ENCODE measurements around the gene MDN1.
A peak's percentile ranks its signal among the peaks of the same experiment; 100 is the strongest.
"Not testable (repeated sequence)": the region's sequence is repeated elsewhere in the genome, so short reads cannot be mapped to it uniquely, and the experiment has no call there.

Gene MDN1

DNA sequence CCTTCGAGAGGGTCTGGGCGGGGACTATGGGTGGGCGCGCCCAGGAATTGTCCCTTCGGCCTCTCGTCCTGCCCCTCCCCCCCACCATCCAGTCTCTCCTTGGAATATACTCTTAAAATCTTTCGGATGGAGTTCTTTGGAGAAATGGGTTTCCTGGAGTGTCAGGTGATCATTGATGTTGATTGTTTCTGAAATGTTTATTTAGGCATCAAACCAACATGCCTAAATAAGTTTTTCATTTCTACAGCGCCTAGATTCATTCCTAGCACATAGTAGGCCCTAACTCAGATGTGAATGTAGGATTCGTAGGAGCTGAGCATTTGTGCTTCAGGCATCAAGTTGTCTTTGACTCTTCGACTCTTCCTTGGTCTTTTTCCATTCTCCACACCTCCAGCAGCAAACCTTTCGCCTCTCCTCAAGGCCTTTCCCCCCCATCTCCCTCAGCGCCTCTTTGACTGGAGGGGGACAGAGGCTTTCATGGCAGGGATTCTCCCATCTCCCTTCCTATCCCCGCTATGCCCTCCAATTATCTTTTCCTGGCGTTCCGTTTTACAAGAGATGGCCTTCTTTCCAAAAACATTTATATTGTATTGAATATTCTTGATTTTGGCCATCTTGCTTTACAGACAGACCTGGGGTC, 10.7 kb upstream of the MDN1 start:
- peak overlapping the region; percentile 95 to 100 for H3K4me3 Mint-ChIP-seq
- H3K27ac Mint-ChIP-seq: peak overlapping the region; percentile 96 to 98
- ATAC-seq (no peak), DNase-seq (no peak)
- no peaks in the 10 kb centered on the region for H3K9me3 Mint-ChIP-seq
- H3K27me3 Mint-ChIP-seq: no peaks in the 10 kb centered on the region
- H3K4me1 Mint-ChIP-seq: peaks cover 44% of the 10 kb centered on the region

DNA sequence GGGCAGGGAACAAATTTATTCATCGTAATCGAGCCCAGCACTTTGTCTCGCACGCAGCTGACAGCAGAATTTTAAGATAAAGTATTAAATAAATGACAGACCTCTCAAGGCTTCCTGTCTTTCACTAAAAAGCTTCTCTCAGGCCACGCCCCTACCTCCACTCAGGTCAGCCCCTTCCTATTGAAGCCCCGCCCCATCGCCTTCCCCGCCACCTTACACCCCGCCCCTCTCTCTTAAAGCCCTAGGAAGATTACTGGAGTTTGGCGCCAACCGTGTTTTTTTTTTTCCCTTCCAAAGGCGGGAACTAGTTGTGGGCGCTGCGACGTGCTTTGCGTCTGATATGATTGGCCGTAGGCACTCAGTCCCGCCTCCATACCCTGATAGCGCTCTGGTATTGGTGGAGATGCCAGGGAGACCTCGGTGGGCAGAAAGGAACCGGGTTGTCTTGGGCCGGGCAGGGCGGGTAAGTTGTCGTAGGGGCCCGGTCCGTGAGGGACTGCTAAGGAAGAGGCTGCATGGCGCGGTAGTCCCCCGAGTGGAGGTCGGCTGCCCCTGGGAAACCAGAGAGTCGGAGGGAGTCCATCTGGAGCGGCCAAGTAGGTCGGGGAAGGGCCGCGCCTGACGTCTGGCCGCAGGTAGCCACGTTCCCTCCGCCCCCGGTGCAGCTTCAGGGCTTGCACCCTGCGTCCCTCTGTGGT, 10.0 kb upstream of the MDN1 start, which contains the start of gene CASP8AP2:
Gene CASP8AP2, plus strand, starts transcription at position 409 of the 698 bp plus-strand sequence.
- H3K27me3 Mint-ChIP-seq: no peaks in the 10 kb centered on the region
- H3K4me1 Mint-ChIP-seq: peaks cover 37% of the 10 kb centered on the region
- H3K9me3 Mint-ChIP-seq: no peaks in the 10 kb centered on the region
- peak; percentile 98 for ATAC-seq
- peak within 1 kb of the TSS; percentile 95 to 100 for H3K4me3 Mint-ChIP-seq
- DNase-seq: peak; percentile 92 to 96
- H3K27ac Mint-ChIP-seq: peak within 1 kb of the TSS; percentile 97 to 98

DNA sequence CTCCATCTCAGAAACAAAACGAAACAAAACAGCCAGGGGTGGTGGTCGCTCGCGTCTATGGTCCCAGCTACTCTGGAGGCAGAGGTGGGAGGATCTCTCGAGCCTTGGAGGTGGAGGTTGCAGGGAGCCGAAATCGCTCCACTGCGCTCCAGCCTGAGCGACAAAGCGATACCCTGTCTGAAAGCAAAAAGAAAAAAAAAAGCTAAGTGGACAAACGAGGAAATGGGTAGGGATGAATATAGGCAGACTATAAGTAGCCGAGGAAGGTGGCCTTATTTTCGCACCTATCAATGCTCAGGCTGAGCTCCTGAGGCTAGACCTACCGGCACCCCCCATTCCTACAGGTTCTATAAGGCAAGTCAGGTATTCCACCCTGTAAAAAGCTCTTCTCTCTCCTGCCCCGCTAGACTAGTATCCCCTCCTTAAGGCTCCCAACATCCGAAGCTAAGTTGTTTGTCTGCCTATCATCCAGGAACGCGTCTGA, 9.4 kb upstream of the MDN1 start:
- peak overlapping the region; percentile 95 to 100 for H3K4me3 Mint-ChIP-seq
- DNase-seq: peak in 1 of 2 donors; percentile 40

DNA sequence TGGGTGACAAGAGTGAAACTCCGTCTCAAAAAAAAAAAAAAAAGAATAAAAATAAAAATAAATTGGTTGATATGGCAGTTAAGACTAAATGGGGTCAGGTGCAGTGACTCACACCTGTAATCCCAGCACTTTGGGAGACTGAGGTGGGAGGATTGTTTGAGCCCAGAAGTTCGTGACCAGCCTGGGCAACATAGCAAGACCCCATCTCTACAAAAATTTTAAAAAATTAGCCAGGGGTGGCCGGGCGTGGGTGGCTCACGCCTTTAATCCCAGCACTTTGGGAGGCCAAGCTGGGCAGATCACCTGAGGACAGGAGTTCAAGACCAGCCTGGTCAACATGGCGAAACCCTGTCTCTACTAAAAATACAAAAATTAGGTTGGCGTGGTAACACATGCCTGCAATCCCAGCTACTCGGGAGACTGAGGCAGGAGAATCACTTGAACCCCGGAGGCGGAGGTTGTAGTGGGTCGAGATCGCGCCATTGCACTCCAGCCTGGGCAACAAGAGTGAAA, 8.9 kb upstream of the MDN1 start:
- not testable (repeated sequence) for H3K27me3 Mint-ChIP-seq, DNase-seq, H3K9me3 Mint-ChIP-seq, ATAC-seq
- peaks cover 34% of the 10 kb centered on the region for H3K4me1 Mint-ChIP-seq
- H3K27ac Mint-ChIP-seq: peak overlapping the region; percentile 96 to 97
- H3K4me3 Mint-ChIP-seq: peak overlapping the region; percentile 95 to 100

More for the DNA sequence above, 9.4 kb upstream of the MDN1 start:
- ATAC-seq: peak; percentile 36
- Mint-ChIP-seq H3K9me3 (no peaks in the 10 kb centered on the region), H3K27ac (peak overlapping the region; percentile 96 to 97), H3K27me3 (no peaks in the 10 kb centered on the region), H3K4me1 (peaks cover 34% of the 10 kb centered on the region)

DNA sequence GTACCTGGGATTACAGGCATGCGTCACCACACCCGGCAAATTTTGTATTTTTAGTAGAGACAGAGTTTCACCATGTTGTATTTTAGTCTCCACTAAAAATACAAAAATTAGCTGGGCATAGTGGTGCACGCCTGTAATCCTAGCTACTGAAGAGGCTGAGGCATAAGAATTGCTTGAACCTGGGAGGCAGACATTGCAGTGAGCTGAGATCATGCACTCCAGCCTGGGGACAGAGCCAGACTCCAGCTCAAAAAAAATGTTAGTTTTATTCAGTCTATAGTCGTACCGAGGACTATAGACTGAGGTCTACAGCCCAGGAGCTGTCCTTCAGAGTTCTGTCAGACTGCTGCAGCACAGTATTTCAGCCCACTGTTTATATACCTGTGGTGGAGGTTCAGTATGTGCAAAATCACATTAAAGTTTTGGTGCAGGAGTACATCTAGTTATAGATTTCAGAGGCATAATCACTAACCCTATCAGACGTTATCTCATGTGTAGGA, 6.5 kb upstream of the MDN1 start:
- no peak for ATAC-seq
- H3K27ac Mint-ChIP-seq: no peak overlapping the region
- DNase-seq: no peak

DNA sequence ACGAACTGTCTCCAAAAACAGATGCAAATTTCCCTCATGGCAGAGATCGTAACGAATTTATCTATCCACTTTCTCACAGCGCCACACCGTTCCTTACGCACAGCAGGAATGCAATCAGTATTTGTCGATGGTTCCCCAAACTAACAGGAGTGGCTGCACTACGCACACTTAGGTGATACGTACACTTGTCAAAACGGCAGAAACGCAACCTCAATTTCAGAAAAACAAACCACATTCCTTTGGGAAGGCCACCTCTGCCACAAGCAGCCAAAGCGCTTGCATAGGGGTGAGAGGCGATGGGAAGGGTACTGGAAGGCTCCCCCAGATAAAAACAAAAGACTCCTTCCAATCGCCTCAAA, 638 bp downstream of the MDN1 start:
- no peaks in the 10 kb centered on the region for H3K27me3 Mint-ChIP-seq
- peaks cover 42% of the 10 kb centered on the region for H3K4me1 Mint-ChIP-seq
- ATAC-seq: peak; percentile 22
- no peaks in the 10 kb centered on the region for H3K9me3 Mint-ChIP-seq
- H3K4me3 Mint-ChIP-seq: peak overlapping the region; percentile 86 to 91
- H3K27ac Mint-ChIP-seq: peak overlapping the region; percentile 96 to 98
- no peak for DNase-seq

More for the DNA sequence above, 6.5 kb upstream of the MDN1 start:
- no peak overlapping the region for H3K4me3 Mint-ChIP-seq
- H3K4me1 Mint-ChIP-seq: peaks cover 10% of the 10 kb centered on the region
- no peaks in the 10 kb centered on the region for H3K27me3 Mint-ChIP-seq
- H3K9me3 Mint-ChIP-seq: no peaks in the 10 kb centered on the region

DNA sequence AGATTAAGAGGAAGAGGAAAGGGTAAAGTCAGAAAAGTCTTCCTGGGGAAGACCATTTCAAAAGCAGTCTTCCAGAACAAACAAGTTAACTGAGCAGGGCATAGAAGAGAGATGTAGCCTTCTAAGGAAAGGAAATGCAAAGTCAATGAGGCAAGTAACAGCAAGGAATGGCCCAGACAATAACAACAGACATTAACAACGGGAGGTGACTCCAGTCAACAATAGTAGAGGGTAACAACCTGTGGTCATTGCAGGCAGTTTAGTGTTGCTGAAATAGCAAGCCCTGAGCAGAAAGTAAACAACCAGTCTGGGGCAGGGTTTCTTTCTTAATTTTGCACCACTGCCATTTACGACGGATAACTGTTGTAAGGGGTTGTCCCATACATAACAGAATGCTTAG, 2.1 kb downstream of the MDN1 start:
- Mint-ChIP-seq H3K27ac (peak overlapping the region; percentile 15 to 77), H3K27me3 (no peaks in the 10 kb centered on the region), H3K4me1 (peaks cover 44% of the 10 kb centered on the region), H3K4me3 (peak overlapping the region; percentile 86 to 91), H3K9me3 (no peaks in the 10 kb centered on the region)
- DNase-seq: no peak
- ATAC-seq: no peak

DNA sequence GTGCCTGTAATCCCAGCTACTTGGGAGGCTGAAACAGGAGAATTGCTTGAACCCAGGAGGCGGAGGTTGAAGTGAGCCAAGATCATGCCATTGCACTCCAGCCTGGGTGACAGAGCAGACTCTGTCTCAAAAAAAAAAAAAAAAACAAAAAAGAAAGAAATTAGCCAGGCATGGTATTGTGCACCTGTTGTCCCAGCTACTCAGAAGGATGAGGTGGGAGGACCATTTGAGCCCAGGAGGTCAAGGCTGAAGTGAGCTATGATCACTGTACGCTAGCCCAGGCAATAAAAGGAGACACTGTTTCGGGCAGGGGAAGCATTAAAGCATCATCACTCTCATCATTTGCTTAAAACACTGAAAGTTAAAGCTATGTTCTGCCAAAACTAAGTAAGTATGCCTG, 6.2 kb downstream of the MDN1 start:
- H3K9me3 Mint-ChIP-seq, H3K4me3 Mint-ChIP-seq, ATAC-seq, DNase-seq, H3K27me3 Mint-ChIP-seq: not testable (repeated sequence)
- Mint-ChIP-seq H3K4me1 (peaks cover 39% of the 10 kb centered on the region), H3K27ac (peak overlapping the region; percentile 40 to 63)

DNA sequence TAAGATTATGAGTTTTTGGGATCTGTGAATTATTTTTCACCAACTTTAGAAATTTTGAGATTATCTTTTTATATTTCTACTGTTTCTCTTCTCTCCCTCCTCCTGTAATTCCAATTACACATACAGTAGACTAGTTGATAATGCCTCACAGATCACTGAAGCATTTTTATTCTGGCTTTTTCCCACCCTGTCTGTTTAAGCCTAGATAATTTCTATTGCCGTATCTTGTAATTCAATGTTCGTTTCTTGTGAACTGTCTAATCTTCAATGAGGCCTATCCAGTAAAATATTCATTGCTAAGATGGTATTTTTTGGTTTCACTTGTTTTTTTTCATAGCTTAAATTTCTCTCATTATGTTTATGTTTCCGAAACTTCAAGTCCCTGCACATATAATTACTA, 12.0 kb downstream of the MDN1 start:
- ATAC-seq (no peak), DNase-seq (no peak)
- H3K4me3 Mint-ChIP-seq: no peak overlapping the region
- no peaks in the 10 kb centered on the region for H3K27me3 Mint-ChIP-seq
- peaks cover 7% of the 10 kb centered on the region for H3K4me1 Mint-ChIP-seq
- H3K9me3 Mint-ChIP-seq: no peaks in the 10 kb centered on the region
- peak overlapping the region in 1 of 2 donors; percentile 81 for H3K27ac Mint-ChIP-seq

DNA sequence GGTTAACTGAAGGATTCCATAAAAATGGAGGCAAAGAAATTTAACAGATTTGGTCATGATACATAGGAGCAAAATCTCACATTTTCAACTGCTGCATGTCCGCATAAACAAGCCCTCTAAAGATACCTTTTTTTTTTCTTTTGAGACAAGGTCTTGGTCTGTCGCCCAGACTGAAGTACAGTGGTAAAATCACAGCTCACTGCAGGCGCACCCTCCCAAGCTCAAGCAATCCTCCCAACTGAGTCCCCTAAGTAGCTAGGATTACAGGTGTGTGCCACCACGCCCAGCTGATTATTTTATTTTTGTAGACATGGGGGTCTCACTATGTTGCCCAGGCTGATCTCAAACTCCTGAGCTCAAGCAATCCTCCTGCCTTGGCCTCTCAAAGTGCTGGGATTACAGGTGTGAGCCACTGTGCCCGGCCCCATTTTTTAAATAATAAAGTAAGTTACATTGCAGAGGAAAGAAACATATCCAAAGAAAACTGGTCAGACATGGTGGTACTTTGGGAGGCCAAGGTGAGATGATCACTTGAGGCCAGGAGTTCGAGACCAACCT, 13.7 kb downstream of the MDN1 start:
- no peaks in the 10 kb centered on the region for H3K9me3 Mint-ChIP-seq
- H3K27me3 Mint-ChIP-seq: no peaks in the 10 kb centered on the region
- H3K27ac Mint-ChIP-seq: no peak overlapping the region
- DNase-seq (no peak), ATAC-seq (no peak)
- H3K4me1 Mint-ChIP-seq: peaks cover 7% of the 10 kb centered on the region
- no peak overlapping the region for H3K4me3 Mint-ChIP-seq

DNA sequence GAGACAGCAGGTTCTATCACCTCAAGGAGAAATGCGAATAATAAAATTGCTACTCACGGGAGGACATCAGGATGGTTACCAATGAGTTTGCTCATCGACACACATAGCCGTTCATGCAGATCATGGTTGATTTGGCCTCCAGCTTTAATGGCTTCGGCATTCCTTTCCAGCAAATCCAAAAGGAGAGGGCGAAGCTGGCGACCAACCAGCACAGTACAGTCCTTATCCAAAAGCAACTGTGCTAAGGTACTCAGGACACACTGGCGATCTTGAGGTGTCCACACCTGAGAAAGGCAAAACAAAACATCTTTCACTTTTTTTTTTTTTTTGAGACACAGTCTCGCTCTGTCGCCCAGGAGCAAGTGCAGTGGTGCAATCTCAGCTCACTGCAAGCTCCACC, 16.3 kb downstream of the MDN1 start:
- Mint-ChIP-seq H3K27ac (peak overlapping the region in 1 of 2 donors; percentile 14), H3K4me1 (peaks cover 18% of the 10 kb centered on the region), H3K4me3 (no peak overlapping the region), H3K27me3 (no peaks in the 10 kb centered on the region), H3K9me3 (no peaks in the 10 kb centered on the region)
- ATAC-seq: no peak
- DNase-seq: no peak

DNA sequence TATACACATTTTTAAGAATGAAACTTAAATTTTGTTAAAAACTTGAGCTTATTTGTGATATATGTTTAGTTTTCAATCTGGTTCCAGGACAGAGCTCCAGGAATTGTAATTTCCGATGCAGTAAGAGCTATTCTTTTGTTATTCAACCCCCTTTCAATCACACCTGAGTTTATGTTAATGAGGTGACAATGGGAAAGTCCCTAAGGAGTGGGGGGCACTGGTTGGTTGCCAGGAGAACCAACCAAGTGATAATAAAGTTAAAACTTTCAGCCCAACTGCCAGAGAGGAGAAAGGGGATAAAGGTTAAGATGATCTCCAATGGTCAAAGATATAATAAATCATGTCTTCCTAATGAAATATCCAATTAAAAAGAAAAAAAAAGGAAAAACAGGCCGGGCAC, 19.8 kb downstream of the MDN1 start:
- Mint-ChIP-seq H3K4me1 (peaks cover 29% of the 10 kb centered on the region), H3K27ac (peak overlapping the region in 1 of 2 donors; percentile 45), H3K4me3 (no peak overlapping the region), H3K9me3 (no peaks in the 10 kb centered on the region), H3K27me3 (no peaks in the 10 kb centered on the region)
- DNase-seq (no peak), ATAC-seq (no peak)

DNA sequence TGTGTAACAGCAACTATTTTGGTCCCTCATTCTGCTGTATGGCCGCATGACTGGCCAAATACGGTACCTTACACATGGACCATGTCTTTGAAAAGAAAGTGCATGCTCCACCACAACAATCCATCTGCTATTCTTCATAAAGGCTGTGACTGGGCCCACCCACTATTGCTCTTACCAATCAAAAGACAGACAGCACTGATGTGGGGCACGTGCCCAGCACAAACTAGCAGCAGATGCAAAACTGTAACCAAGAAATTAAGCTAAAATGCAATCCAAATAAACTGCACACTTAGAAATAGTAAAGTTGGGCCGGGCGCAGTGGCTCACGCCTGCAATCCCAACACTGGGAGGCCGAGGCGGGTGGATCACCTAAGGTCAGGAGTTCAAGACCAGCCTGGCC, 20.5 kb downstream of the MDN1 start:
- DNase-seq (no peak), ATAC-seq (no peak)
- Mint-ChIP-seq H3K4me1 (peaks cover 35% of the 10 kb centered on the region), H3K4me3 (no peak overlapping the region), H3K9me3 (no peaks in the 10 kb centered on the region), H3K27me3 (no peaks in the 10 kb centered on the region), H3K27ac (no peak overlapping the region)

DNA sequence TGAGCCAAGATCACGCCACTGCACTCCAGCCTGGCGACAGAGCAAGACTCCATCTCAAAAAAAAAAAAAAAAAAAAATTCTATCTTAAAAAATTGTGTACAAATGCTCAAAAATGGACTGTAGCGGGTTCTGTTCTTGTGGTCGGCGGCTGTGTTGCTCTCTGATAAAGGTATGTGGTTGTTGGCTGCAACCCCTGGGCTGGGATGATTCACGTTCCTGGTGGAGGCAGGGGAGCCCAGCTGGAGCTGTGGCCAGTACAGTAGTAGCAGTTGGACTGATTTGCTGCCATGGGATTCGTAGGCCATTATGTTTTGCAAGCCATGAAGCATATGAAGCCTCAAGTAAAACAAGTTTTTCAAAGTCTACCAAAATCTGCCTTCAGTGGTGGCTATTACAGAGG, 22.3 kb downstream of the MDN1 start:
- DNase-seq (no peak), ATAC-seq (no peak)
- Mint-ChIP-seq H3K9me3 (no peaks in the 10 kb centered on the region), H3K27ac (peak overlapping the region in 1 of 2 donors; percentile 82), H3K4me3 (no peak overlapping the region), H3K27me3 (no peaks in the 10 kb centered on the region), H3K4me1 (peaks cover 50% of the 10 kb centered on the region)

DNA sequence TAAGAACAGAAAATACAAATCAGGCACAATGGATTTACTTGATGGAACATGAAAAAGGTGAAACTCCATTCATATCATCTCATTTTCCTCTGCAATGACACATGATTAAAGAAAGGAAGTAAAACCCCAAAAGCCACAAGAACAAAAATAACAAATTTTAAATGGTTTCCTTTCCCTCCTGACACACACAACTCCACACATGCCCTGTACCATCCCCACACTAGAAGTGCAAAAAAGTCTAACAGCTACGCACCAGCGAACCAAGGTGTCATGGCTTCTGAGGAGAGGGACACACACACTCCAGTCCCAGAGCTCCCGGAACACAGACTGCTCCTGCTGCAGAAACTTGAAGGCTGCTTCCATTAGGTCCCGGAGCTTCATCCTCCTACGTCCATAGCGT, 25.3 kb downstream of the MDN1 start:
- ATAC-seq (peak; percentile 93), DNase-seq (peak; percentile 4 to 15)
- Mint-ChIP-seq H3K4me3 (peak overlapping the region; percentile 55 to 70), H3K4me1 (peaks cover 36% of the 10 kb centered on the region), H3K27ac (peak overlapping the region; percentile 54 to 92), H3K27me3 (no peaks in the 10 kb centered on the region), H3K9me3 (no peaks in the 10 kb centered on the region)

DNA sequence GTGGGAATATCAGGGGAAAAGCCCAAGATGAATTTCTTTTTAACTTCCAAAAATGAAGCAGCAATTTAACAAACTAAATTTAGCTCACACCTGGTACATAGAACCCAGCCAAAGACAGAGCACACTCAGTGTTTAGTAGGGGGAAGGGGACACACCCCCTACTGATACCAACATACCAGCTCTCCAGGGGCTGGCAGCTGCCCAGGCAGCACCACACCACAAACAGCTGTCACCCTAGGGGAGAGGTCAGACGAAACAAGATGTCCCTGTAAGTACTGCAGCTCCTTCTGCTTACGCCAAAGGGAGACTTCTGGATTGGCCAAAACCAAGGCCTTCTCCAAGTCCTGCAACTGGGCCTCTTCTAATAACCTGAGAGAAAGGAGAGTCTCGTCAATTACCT, 26.0 kb downstream of the MDN1 start:
- DNase-seq (no peak), ATAC-seq (no peak)
- H3K27me3 Mint-ChIP-seq: no peaks in the 10 kb centered on the region
- H3K4me3 Mint-ChIP-seq: peak overlapping the region in 1 of 2 donors; percentile 70
- peak overlapping the region; percentile 54 to 92 for H3K27ac Mint-ChIP-seq
- H3K9me3 Mint-ChIP-seq: no peaks in the 10 kb centered on the region
- peaks cover 34% of the 10 kb centered on the region for H3K4me1 Mint-ChIP-seq
